ENCODE measurements around the gene MORC3. TPM values are rescaled to one million over a fixed set of nuclear protein-coding genes. Genes with fewer than 3 reads are reported as not detected.
"Not testable (repeated sequence)": the region's sequence is repeated elsewhere in the genome, so short reads cannot be mapped to it uniquely, and the experiment has no call there.

Gene MORC3
- total RNA-seq, 1 donor from 2014 or later: 42.3 TPM

DNA sequence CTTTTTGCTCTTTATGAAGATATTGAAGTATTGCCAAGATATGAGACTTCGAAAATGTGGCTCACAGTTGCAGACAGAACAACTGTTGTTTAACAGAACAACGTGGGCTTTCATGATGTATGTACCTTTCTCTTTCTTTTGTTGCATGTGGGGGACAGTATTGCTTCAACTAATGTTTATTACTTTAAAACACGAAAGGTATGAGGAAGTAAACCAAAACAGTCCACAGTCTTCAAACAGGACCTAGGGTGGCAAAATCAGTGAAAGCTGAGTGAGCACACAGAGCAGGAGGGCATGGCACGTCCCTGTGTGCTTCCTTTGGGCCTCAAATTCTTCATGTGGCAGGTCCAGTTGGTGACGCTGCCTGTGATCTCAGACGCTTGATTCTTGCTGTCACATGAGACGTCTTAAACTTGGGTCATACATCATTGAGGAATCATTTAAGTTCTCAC lies 57.4 kb downstream of the MORC3 start:
- no peaks in the 10 kb centered on the region for H3K9me3 ChIP-seq
- H3K27me3 ChIP-seq (ENCODE audit: low read depth): no peaks in the 10 kb centered on the region
- DNase-seq (no peak), ATAC-seq (no peak)
- TF ChIP-seq, protein P1, sequence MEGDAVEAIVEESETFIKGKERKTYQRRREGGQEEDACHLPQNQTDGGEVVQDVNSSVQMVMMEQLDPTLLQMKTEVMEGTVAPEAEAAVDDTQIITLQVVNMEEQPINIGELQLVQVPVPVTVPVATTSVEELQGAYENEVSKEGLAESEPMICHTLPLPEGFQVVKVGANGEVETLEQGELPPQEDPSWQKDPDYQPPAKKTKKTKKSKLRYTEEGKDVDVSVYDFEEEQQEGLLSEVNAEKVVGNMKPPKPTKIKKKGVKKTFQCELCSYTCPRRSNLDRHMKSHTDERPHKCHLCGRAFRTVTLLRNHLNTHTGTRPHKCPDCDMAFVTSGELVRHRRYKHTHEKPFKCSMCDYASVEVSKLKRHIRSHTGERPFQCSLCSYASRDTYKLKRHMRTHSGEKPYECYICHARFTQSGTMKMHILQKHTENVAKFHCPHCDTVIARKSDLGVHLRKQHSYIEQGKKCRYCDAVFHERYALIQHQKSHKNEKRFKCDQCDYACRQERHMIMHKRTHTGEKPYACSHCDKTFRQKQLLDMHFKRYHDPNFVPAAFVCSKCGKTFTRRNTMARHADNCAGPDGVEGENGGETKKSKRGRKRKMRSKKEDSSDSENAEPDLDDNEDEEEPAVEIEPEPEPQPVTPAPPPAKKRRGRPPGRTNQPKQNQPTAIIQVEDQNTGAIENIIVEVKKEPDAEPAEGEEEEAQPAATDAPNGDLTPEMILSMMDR (IDR thresholded peaks at IDR 0.05): no peak
- H3K4me3 ChIP-seq: no peak overlapping the region
- peaks cover 58% of the 10 kb centered on the region for H3K36me3 ChIP-seq
- intact Hi-C loops (cut with DNase I): no loop called here
- no peaks in the 10 kb centered on the region for H3K4me1 ChIP-seq
- H3K27ac ChIP-seq: no peak overlapping the region

DNA sequence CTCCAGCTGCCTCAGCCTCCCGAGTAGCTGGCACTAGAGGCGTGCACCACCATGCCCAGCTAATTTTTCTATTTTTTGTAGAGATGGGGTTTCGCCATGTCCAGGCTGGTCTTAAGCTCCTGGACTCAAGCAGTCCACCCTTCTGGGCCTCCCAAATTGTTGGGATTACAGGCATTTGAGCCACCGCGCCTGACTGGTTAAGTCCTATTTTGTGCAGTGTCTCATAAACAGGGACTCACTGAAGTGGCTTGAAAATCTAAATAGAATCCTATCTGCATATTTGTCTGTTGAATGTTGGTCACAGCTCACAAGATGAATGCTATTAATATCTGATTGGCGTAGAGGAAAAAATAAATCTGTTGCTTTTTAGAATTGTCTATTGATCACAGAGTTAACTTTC lies 59.3 kb downstream of the MORC3 start:
- ATAC-seq (no peak), DNase-seq (no peak)
- Histone ChIP-seq H3K4me1 (no peaks in the 10 kb centered on the region), H3K9me3 (no peaks in the 10 kb centered on the region), H3K27me3 (ENCODE audit: low read depth) (no peaks in the 10 kb centered on the region), H3K36me3 (peaks cover 40% of the 10 kb centered on the region), H3K4me3 (no peak overlapping the region), H3K27ac (no peak overlapping the region)
- TF ChIP-seq, protein P1 (IDR thresholded peaks at IDR 0.05): no peak
- intact Hi-C loops (cut with DNase I): no loop called here

DNA sequence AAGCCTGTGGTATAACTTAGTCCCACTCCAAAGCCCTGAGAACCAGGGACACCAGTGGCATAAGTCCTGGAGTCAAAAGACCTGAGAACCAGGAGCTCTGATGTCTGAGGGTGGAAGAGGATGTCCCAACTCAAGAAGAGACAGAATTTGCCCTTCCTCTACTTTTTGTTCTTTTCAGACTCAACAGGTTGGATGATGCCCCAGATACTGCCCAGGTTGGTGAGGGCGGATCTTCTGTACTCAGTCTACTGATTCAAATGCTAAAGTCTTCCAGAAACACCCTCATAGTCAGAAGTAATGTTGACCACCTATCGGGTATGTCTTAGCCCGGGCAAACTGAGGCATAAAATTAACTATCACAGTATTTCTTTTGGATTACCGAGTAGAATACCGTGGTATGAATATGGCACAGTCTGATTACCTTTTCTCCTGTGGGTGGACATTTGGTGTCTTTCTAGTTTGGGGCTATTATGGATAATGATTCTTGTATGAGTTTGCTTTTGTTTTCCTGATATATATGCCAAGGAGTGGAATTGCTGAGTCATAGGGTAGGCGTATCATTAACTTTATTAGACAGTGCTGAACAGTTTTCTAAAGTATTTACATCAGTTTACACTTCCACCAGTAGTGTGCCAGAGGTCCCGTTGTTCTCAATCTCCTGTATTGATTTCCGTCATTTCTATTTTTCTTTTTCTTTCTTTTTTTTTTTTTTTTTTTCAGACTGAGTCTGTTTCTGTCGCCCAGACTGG lies 62.0 kb downstream of the MORC3 start:
- H3K36me3 ChIP-seq: peaks cover 12% of the 10 kb centered on the region
- H3K27ac ChIP-seq: no peak overlapping the region
- intact Hi-C loops (cut with DNase I): no loop called here
- no peak overlapping the region for H3K4me3 ChIP-seq
- H3K27me3 ChIP-seq (ENCODE audit: low read depth): no peaks in the 10 kb centered on the region
- H3K4me1 ChIP-seq: peaks cover 6% of the 10 kb centered on the region
- DNase-seq (no peak), ATAC-seq (no peak)
- TF ChIP-seq, protein P1 (IDR thresholded peaks at IDR 0.05): no peak
- no peaks in the 10 kb centered on the region for H3K9me3 ChIP-seq

DNA sequence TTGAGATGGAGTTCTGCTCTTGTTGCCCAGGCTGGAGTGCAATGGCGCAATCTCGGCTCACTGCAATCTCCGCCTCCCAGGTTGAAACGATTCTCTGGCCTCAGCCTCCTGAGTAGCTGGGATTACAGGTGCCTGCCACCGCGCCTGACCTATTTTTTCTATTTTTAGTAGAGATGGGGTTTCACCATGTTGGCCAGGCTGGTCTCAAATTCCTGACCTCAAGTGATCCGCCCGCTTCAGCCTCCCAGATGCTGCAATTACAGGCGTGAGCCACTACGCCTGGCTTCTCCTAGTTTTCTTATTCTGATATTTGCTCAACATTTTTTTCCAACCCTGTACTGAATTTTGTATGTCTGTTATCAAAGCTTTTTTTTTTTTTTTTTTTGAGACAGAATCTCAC lies 62.7 kb downstream of the MORC3 start:
- H3K4me3 ChIP-seq; H3K27me3 ChIP-seq (ENCODE audit: low read depth); intact Hi-C loops (cut with DNase I); H3K4me1 ChIP-seq; DNase-seq; H3K36me3 ChIP-seq; ATAC-seq; H3K27ac ChIP-seq; H3K9me3 ChIP-seq: not testable (repeated sequence)

DNA sequence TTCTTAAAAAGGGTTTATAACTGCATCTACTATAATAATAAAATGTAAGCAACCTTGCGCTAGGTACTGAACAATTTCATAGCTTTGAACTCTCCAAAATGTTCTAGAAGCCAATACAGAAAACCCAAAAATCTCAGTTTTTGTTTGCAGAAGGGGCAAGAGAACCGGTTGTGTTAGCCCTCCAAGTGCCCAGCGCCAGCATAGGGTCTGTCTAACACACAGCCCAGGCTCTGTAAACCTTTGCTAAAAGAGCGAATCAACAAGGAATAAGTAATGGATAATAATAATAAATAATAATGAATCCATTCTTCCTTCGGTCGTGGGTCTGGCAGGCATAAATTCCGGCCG lies 64.9 kb downstream of the MORC3 start:
- Histone ChIP-seq H3K27ac (no peak overlapping the region), H3K27me3 (ENCODE audit: low read depth) (no peaks in the 10 kb centered on the region), H3K9me3 (no peaks in the 10 kb centered on the region), H3K4me1 (peaks cover 6% of the 10 kb centered on the region), H3K36me3 (no peaks in the 10 kb centered on the region), H3K4me3 (peak overlapping the region; percentile 65)
- ATAC-seq: no peak
- TF ChIP-seq, protein P1 (IDR thresholded peaks at IDR 0.05): no peak
- no peak for DNase-seq
- intact Hi-C loops (cut with DNase I): no loop called here

DNA sequence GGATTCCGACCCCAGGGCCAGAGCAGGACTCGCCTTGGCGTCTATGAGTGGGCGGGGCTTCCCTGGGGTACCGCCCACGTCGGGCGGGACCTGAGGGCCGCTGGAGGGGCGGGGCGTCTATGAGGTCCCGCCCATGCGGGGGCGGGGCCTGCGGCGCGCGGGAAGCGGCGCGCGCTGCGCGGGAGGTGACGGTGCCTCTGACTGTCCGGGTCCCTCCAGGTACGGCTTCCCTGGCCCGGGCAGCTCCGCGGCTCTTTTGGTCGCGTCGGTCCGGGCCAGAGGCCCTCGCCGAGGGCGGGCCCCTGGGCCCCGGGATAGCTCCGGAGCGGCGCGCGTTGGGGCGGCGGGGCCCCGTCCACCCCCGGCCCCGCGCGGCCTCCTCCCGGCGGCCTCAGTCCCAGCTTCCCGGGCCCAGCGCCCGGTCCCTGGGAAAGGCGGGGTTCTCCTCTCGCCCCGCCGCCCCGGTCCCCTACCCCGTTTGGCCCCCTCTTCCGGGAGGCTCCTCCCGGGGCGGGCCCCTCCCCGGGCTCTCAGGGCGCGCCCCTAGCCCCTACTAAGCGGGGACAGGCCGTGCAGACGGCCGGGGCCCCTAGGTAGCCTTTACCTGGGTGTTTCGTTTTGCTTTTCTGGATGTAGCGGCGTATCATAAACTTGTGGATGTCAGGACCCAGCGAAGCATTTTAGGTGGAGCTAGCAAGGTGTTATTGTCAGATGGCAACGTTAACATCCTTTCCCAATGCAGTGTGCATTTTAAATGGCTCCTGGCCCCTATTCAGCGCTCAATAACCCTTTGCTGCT lies 65.4 kb downstream of the MORC3 start, which contains the start of gene CHAF1B:
CHAF1B (plus strand) TSS at position 160 of the 798 bp plus-strand sequence. CDS start 745 bp downstream, outside the sequence.
- no peaks in the 10 kb centered on the region for H3K27me3 ChIP-seq (ENCODE audit: low read depth)
- H3K36me3 ChIP-seq: no peaks in the 10 kb centered on the region
- TF ChIP-seq, protein P1 (IDR thresholded peaks at IDR 0.05): no peak
- H3K27ac ChIP-seq: peak within 1 kb of the TSS; percentile 41
- ATAC-seq: peak; percentile 97 to 98
- H3K4me3 ChIP-seq: peak within 1 kb of the TSS; percentile 65
- intact Hi-C loops (cut with DNase I): no loop called here
- H3K4me1 ChIP-seq: peaks cover 6% of the 10 kb centered on the region
- no peaks in the 10 kb centered on the region for H3K9me3 ChIP-seq
- peak; percentile 83 for DNase-seq

Measured in lower lobe of right lung (tissue), 2 donors.